H9 (cell line): ENCODE measurements around the gene CFAP100. TPM values are rescaled to one million over a fixed set of nuclear protein-coding genes. Genes with fewer than 3 reads are reported as not detected.

Experiments
- DNase-seq: peaks from one replicate; pipeline ENCODE4 v3.0.0-alpha.2; 2017
- H2AFZ ChIP-seq: one replicate; pipeline ENCODE4 v1.6.1; 2013; ENCODE audit warnings: mild to moderate bottlenecking, low read length, control low read depth, moderate library complexity
- H2AK5ac ChIP-seq: 2 replicates; pipeline ENCODE4 v1.6.1; 2013; ENCODE audit warnings: low read length, control low read depth, mixed read lengths; ENCODE audit not compliant: insufficient read length
- H2BK120ac ChIP-seq: one replicate; pipeline ENCODE4 v1.6.1; 2013; ENCODE audit warnings: low read depth, mild to moderate bottlenecking, low read length, control low read depth, inconsistent platforms; ENCODE audit not compliant: poor library complexity, severe bottlenecking
- H2BK12ac ChIP-seq: 2 replicates; pipeline ENCODE4 v1.6.1; 2013; ENCODE audit warnings: low read length, control low read depth, mixed read lengths, low read depth; ENCODE audit not compliant: insufficient read length
- H2BK15ac ChIP-seq: 2 replicates; pipeline ENCODE4 v1.6.1; 2013; ENCODE audit warnings: low read depth, low read length, control low read depth
- H2BK20ac ChIP-seq: one replicate; pipeline ENCODE4 v1.6.1; 2013; ENCODE audit warnings: low read depth, mild to moderate bottlenecking, low read length, control low read depth, inconsistent platforms; ENCODE audit not compliant: poor library complexity, severe bottlenecking
- H2BK5ac ChIP-seq: 2 replicates; pipeline ENCODE4 v1.6.1; 2013; ENCODE audit warnings: low read length, control low read depth, mixed read lengths; ENCODE audit not compliant: insufficient read length
- H3K14ac ChIP-seq: 2 replicates; pipeline ENCODE4 v1.6.1; 2013; ENCODE audit warnings: low read length, control low read depth; ENCODE audit not compliant: insufficient read depth
- H3K18ac ChIP-seq: 2 replicates; pipeline ENCODE4 v1.6.1; 2013; ENCODE audit warnings: low read depth, mild to moderate bottlenecking, mixed read lengths, low read length, control low read depth; ENCODE audit not compliant: insufficient read length
- H3K23ac ChIP-seq: 2 replicates; pipeline ENCODE4 v1.6.1; 2013; ENCODE audit warnings: low read length, control low read depth, mixed read lengths, low read depth; ENCODE audit not compliant: insufficient read length
- H3K23me2 ChIP-seq: 2 replicates; pipeline ENCODE4 v1.6.1; 2013; ENCODE audit warnings: low read depth, mild to moderate bottlenecking, mixed read lengths, low read length, control low read depth; ENCODE audit not compliant: insufficient read length, poor library complexity, severe bottlenecking
- H3K27ac ChIP-seq: 2 replicates; pipeline ENCODE4 v1.5.1; 2013; ENCODE audit warnings: low read length, control low read depth, mixed read lengths, low read depth; ENCODE audit not compliant: insufficient read length
- H3K27me3 ChIP-seq: 2 replicates; pipeline ENCODE4 v1.6.1; 2013; ENCODE audit warnings: low read length, control low read depth, inconsistent platforms; ENCODE audit not compliant: insufficient read depth
- H3K4ac ChIP-seq: 2 replicates; pipeline ENCODE4 v1.6.1; 2013; ENCODE audit warnings: low read depth, mild to moderate bottlenecking, control low read depth, inconsistent platforms, low read length, moderate library complexity
- H3K4me1 ChIP-seq: 2 replicates; pipeline ENCODE4 v1.6.1; 2013; ENCODE audit warnings: low read length, control low read depth, inconsistent platforms; ENCODE audit not compliant: insufficient read depth
- H3K4me2 ChIP-seq: 2 replicates; pipeline ENCODE4 v1.6.1; 2013; ENCODE audit warnings: low read length, control low read depth, mixed read lengths; ENCODE audit not compliant: insufficient read length, insufficient read depth
- H3K56ac ChIP-seq: 2 replicates; pipeline ENCODE4 v1.6.1; 2013; ENCODE audit warnings: low read depth, mild to moderate bottlenecking, mixed read lengths, low read length, control low read depth; ENCODE audit not compliant: insufficient read length
- H3K79me1 ChIP-seq: 2 replicates; pipeline ENCODE4 v1.6.1; 2013; ENCODE audit warnings: low read depth, mild to moderate bottlenecking, moderate library complexity, low read length, control low read depth, inconsistent platforms; ENCODE audit not compliant: insufficient read depth, poor library complexity, severe bottlenecking
- H3K79me2 ChIP-seq: 2 replicates; pipeline ENCODE4 v1.6.1; 2013; ENCODE audit warnings: low read length, control low read depth, inconsistent platforms; ENCODE audit not compliant: insufficient read depth
- H3K9ac ChIP-seq: 2 replicates; pipeline ENCODE4 v1.6.1; 2013; ENCODE audit warnings: low read length, control low read depth, mixed read lengths; ENCODE audit not compliant: insufficient read length; ENCODE audit errors: extremely low read depth
- H3K9me3 ChIP-seq: one replicate; pipeline ENCODE4 v1.6.1; 2013; ENCODE audit warnings: low read depth, low read length, inconsistent platforms; ENCODE audit not compliant: control insufficient read depth
- H3T11ph ChIP-seq: one replicate; pipeline ENCODE4 v1.6.1; 2013; ENCODE audit warnings: mild to moderate bottlenecking, low read length, control low read depth, inconsistent platforms
- H4K20me1 ChIP-seq: one replicate; pipeline ENCODE4 v1.6.1; 2013; ENCODE audit not compliant: control insufficient read depth, insufficient read length, insufficient read depth
- H4K5ac ChIP-seq: 2 replicates; pipeline ENCODE4 v1.6.1; 2013; ENCODE audit warnings: low read depth, mild to moderate bottlenecking, mixed read lengths, low read length, control low read depth; ENCODE audit not compliant: insufficient read length
- H4K8ac ChIP-seq: replicated peaks from 2 replicates; pipeline ENCODE4 v1.6.1; 2013; ENCODE audit warnings: low read length, control low read depth, mixed read lengths, low read depth; ENCODE audit not compliant: insufficient read length
- H4K91ac ChIP-seq: 2 replicates; pipeline ENCODE4 v1.6.1; 2013; ENCODE audit warnings: low read depth, mild to moderate bottlenecking, moderate library complexity, mixed read lengths, low read length, control low read depth; ENCODE audit not compliant: insufficient read length
- H3K27ac Mint-ChIP-seq, 3 experiments: 2 replicates in 2 of 3; 3 replicates in 1 of 3; pipeline ENCODE4 v1.8.0; 2020 to 2021; ENCODE audit warnings: mixed read lengths in 3 of 3, mild to moderate bottlenecking in 1 of 3, moderate library complexity in 1 of 3
- H3K27me3 Mint-ChIP-seq: 2 replicates; pipeline ENCODE4 v1.8.0; 2021; ENCODE audit warnings: low read depth, mild to moderate bottlenecking, moderate library complexity, mixed read lengths
- H3K36me3 Mint-ChIP-seq, 3 experiments: 2 replicates in 2 of 3; 3 replicates in 1 of 3; pipeline ENCODE4 v1.8.0; 2020 to 2021; ENCODE audit warnings: low read depth in 3 of 3, mixed read lengths in 3 of 3; ENCODE audit not compliant: insufficient read depth in 1 of 3
- H3K4me1 Mint-ChIP-seq, 2 experiments: 2 replicates each; pipeline ENCODE4 v1.8.0; 2020; ENCODE audit warnings: mixed read lengths in 2 of 2
- H3K4me3 Mint-ChIP-seq, 2 experiments: 2 replicates in 1 of 2; 3 replicates in 1 of 2; pipeline ENCODE4 v1.8.0; 2020 to 2021; ENCODE audit warnings: mild to moderate bottlenecking in 2 of 2, mixed read lengths in 2 of 2, moderate library complexity in 1 of 2
- H3K9me3 Mint-ChIP-seq, 2 experiments: 2 replicates in 1 of 2; 3 replicates in 1 of 2; pipeline ENCODE4 v1.8.0; 2020; ENCODE audit warnings: mild to moderate bottlenecking in 2 of 2, mixed read lengths in 2 of 2, moderate library complexity in 1 of 2
- CTCF ChIP-seq: fragments of 200-600 bp; sonication (generic); conservative IDR thresholded peaks from 3 replicates; pipeline ENCODE4 v1.8.0; 2021; ENCODE audit warnings: antibody characterized with exemption, mild to moderate bottlenecking
- WGBS: extraction: QIAGEN DNeasy Blood & Tissue Kit; methylation state at CpG from one replicate; pipeline ENCODE4 v1.1.7; 2013; ENCODE audit warnings: missing lambda C conversion rate, low lambda C conversion rate, mixed read lengths; ENCODE audit not compliant: insufficient read length; ENCODE audit errors: extremely low coverage; 5-methylcytosine and 5-hydroxymethylcytosine counted together
- total RNA-seq: library from RNA; stranded (reverse); gene quantifications from 2 replicates; pipeline ENCODE4 v1.2.1, GENCODE V29; 2021

CFAP100 gene
- total RNA-seq, 1 experiment from 2014 or later, result 0.44 TPM

- Histone ChIP-seq H3K18ac (no peak overlapping the region), H3K79me2 (no peaks in the 10 kb centered on the region), H2BK15ac (no peak overlapping the region), H3K27me3 (no peaks in the 10 kb centered on the region), H4K5ac (no peak overlapping the region), H3K4ac (no peak overlapping the region), H2AK5ac (no peak overlapping the region), H3K14ac (no peak overlapping the region), H4K91ac (no peak overlapping the region), H3T11ph (no peak overlapping the region), H3K27ac (no peak overlapping the region), H3K9me3 (no peaks in the 10 kb centered on the region), H3K4me1 (peaks cover under 1% of the 10 kb centered on the region; the same call in 1 of the 2 replicates), H2AFZ (no peak overlapping the region), H2BK120ac (no peak overlapping the region), H3K9ac (no peak overlapping the region), H4K20me1 (no peaks in the 10 kb centered on the region), H3K4me2 (no peak overlapping the region), H2BK5ac (no peak overlapping the region), H3K56ac (no peak overlapping the region), H4K8ac (no peak overlapping the region), H3K23me2 (no peaks in the 10 kb centered on the region), H2BK20ac (no peak overlapping the region), H3K23ac (no peak overlapping the region), H3K79me1 (no peaks in the 10 kb centered on the region), H2BK12ac (no peak overlapping the region)
- no peak overlapping the region for H3K4me3 Mint-ChIP-seq
- no peak overlapping the region for H3K27ac Mint-ChIP-seq
- peaks cover 7% of the 10 kb centered on the region for H3K27me3 Mint-ChIP-seq
- WGBS, result no CpG with 5 or more reads among the region's 6 CpGs
- peaks cover 23 to 28% of the 10 kb centered on the region in 2 experiments for H3K4me1 Mint-ChIP-seq
- no peaks in the 10 kb centered on the region; a peak in 1 of 7 replicates for H3K36me3 Mint-ChIP-seq
- no peak for TF ChIP-seq CTCF
- no peak for DNase-seq
- H3K9me3 Mint-ChIP-seq, result 0 out of 5 replicates have a peak, but pooled peaks cover 0 to 2% of the 10 kb centered on the region in 2 experiments
Measured at GRCh38 chr3:126367316-126367805, 27.3 kb upstream of the CFAP100 start.
